ENCODE results near the gene GPR42.

The GPR42 gene

DNA sequence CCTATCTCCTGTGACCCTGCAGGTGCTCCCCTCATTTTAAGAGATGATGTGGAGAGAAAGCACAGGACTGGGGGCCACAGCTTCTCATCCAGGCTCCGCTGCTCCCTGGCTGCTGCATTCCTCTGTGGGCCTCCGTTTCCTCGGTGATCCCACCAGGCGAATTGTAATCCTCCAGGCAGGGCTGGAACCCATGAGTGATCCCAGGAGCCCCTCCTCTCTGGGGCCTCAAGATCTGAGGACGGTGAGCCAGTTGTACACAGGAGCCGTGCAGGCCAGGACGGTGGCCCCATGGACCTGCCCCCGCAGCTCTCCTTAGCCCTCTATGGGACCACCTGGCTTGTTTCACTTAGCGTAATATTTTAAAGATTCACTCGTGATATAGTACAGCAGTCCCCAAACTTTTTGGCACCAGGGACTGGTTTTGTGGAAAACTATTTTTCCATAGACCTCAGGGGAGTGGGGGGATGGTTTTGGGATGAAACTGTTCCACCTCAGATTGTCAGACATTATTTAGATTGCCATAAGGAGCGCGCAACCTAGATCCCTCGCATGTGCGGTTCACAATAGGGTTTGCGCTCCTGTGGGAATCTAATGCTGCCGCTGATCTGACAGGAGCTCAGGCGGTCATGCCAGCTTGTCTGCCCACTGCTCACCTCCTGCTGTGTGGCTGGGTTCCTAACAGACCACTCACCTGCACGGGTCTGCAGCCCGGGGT, 7.0 kb upstream of the GPR42 start:
- Histone ChIP-seq H3K9ac (ENCODE audit: low read depth, low read length, poor library complexity, severe bottlenecking) (no peak overlapping the region), H3F3A (ENCODE audit: low read depth) (no peaks in the 10 kb centered on the region), H3K79me2 (ENCODE audit: insufficient read depth, low read length) (no peaks in the 10 kb centered on the region), H3K4me1 (ENCODE audit: insufficient read depth, low read length, poor library complexity, severe bottlenecking) (no peaks in the 10 kb centered on the region), H3K9me3 (ENCODE audit: insufficient read depth, low read depth, low read length) (no peaks in the 10 kb centered on the region), H3K36me3 (ENCODE audit: insufficient read depth, low read length) (no peaks in the 10 kb centered on the region), H2AFZ (ENCODE audit: low read length) (no peak overlapping the region), H3K4me2 (ENCODE audit: low read depth, low read length, poor library complexity, severe bottlenecking) (no peak overlapping the region), H3K27me3 (ENCODE audit: insufficient read depth, low read length, poor library complexity, severe bottlenecking) (no peaks in the 10 kb centered on the region), H3K4me3 (ENCODE audit: low read length, poor library complexity, severe bottlenecking) (no peak overlapping the region), H3K9me2 (replicated peaks; ENCODE audit: low read depth, low read length) (no peaks in the 10 kb centered on the region), H4K20me1 (ENCODE audit: insufficient read depth, low read length, poor library complexity, severe bottlenecking) (no peaks in the 10 kb centered on the region)
- no peak for TF ChIP-seq EZH2phosphoT487 (IDR thresholded peaks at IDR 0.05; ENCODE audit: borderline replicate concordance)

DNA sequence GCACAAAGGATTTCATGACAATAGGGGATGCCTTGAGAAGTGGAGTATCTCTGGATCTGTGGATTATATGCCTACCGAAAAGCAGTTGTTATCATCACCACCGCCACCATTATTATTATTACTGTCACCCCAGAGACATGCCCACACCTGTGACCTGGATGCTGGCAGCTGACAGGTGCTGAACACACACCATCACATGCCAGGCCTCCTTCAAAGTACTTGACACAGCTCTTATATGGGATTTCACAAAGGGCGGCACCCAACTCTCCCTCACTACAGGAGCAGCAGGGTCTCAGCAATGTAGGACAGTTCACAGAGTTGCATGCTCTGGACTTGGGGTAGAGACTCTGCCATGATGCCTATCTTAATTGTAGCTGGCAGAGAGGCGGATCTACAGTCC, 5.6 kb upstream of the GPR42 start:
- Histone ChIP-seq H3K4me1 (ENCODE audit: insufficient read depth, low read length, poor library complexity, severe bottlenecking) (no peaks in the 10 kb centered on the region), H3K79me2 (ENCODE audit: insufficient read depth, low read length) (no peaks in the 10 kb centered on the region), H3F3A (ENCODE audit: low read depth) (no peaks in the 10 kb centered on the region), H3K36me3 (ENCODE audit: insufficient read depth, low read length) (no peaks in the 10 kb centered on the region), H3K4me2 (ENCODE audit: low read depth, low read length, poor library complexity, severe bottlenecking) (no peak overlapping the region), H3K4me3 (ENCODE audit: low read length, poor library complexity, severe bottlenecking) (no peak overlapping the region), H4K20me1 (ENCODE audit: insufficient read depth, low read length, poor library complexity, severe bottlenecking) (no peaks in the 10 kb centered on the region), H3K9me3 (ENCODE audit: insufficient read depth, low read depth, low read length) (no peaks in the 10 kb centered on the region), H3K27me3 (ENCODE audit: insufficient read depth, low read length, poor library complexity, severe bottlenecking) (no peaks in the 10 kb centered on the region), H3K9me2 (replicated peaks; ENCODE audit: low read depth, low read length) (no peaks in the 10 kb centered on the region), H3K9ac (ENCODE audit: low read depth, low read length, poor library complexity, severe bottlenecking) (no peak overlapping the region), H2AFZ (ENCODE audit: low read length) (no peak overlapping the region)
- TF ChIP-seq CTCF (conservative IDR thresholded peaks at IDR 0.05; ENCODE audit: low read length): no peak
- no peak for TF ChIP-seq EZH2phosphoT487 (IDR thresholded peaks at IDR 0.05; ENCODE audit: borderline replicate concordance)

GRCh38 chr19:35368378-35368777, 2.5 kb upstream of the GPR42 start:
- TF ChIP-seq CTCF (conservative IDR thresholded peaks at IDR 0.05; ENCODE audit: low read length): no peak
- no peak for TF ChIP-seq EZH2phosphoT487 (IDR thresholded peaks at IDR 0.05; ENCODE audit: borderline replicate concordance)
- Histone ChIP-seq H2AFZ (ENCODE audit: low read length) (no peak overlapping the region), H3K4me2 (ENCODE audit: low read depth, low read length, poor library complexity, severe bottlenecking) (no peak overlapping the region), H4K20me1 (ENCODE audit: insufficient read depth, low read length, poor library complexity, severe bottlenecking) (no peaks in the 10 kb centered on the region), H3K9me3 (ENCODE audit: insufficient read depth, low read depth, low read length) (no peaks in the 10 kb centered on the region), H3K4me1 (ENCODE audit: insufficient read depth, low read length, poor library complexity, severe bottlenecking) (no peaks in the 10 kb centered on the region), H3K4me3 (ENCODE audit: low read length, poor library complexity, severe bottlenecking) (no peak overlapping the region), H3K9ac (ENCODE audit: low read depth, low read length, poor library complexity, severe bottlenecking) (no peak overlapping the region), H3K79me2 (ENCODE audit: insufficient read depth, low read length) (no peaks in the 10 kb centered on the region), H3F3A (ENCODE audit: low read depth) (no peaks in the 10 kb centered on the region), H3K36me3 (ENCODE audit: insufficient read depth, low read length) (no peaks in the 10 kb centered on the region), H3K9me2 (replicated peaks; ENCODE audit: low read depth, low read length) (no peaks in the 10 kb centered on the region), H3K27me3 (ENCODE audit: insufficient read depth, low read length, poor library complexity, severe bottlenecking) (no peaks in the 10 kb centered on the region)

DNA sequence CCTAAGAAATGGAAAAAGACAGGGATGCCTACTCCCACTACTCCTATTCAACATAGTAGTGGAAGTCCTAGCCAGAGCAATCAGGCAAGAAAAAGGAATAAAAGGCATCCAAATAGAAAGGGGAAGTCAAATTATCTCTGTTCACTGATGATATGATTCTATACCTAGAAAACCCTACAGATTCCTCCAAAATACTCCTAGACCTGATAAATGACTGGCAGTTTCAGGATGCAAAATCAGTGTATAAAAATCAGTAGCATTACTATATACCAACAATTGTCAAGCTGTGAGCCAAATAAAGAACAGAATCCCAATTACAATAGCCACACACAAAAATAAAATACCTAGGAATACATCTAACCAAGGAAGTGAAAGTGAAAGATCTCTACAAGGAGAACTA, 1.3 kb upstream of the GPR42 start:
- Histone ChIP-seq H3K9ac (ENCODE audit: low read depth, low read length, poor library complexity, severe bottlenecking) (no peak overlapping the region), H3F3A (ENCODE audit: low read depth) (no peaks in the 10 kb centered on the region), H4K20me1 (ENCODE audit: insufficient read depth, low read length, poor library complexity, severe bottlenecking) (no peaks in the 10 kb centered on the region), H3K9me2 (replicated peaks; ENCODE audit: low read depth, low read length) (no peaks in the 10 kb centered on the region), H3K79me2 (ENCODE audit: insufficient read depth, low read length) (no peaks in the 10 kb centered on the region), H3K9me3 (ENCODE audit: insufficient read depth, low read depth, low read length) (no peaks in the 10 kb centered on the region), H3K4me1 (ENCODE audit: insufficient read depth, low read length, poor library complexity, severe bottlenecking) (peaks cover 2% of the 10 kb centered on the region), H3K36me3 (ENCODE audit: insufficient read depth, low read length) (no peaks in the 10 kb centered on the region), H2AFZ (ENCODE audit: low read length) (no peak overlapping the region), H3K4me3 (ENCODE audit: low read length, poor library complexity, severe bottlenecking) (no peak overlapping the region), H3K27me3 (ENCODE audit: insufficient read depth, low read length, poor library complexity, severe bottlenecking) (no peaks in the 10 kb centered on the region), H3K4me2 (ENCODE audit: low read depth, low read length, poor library complexity, severe bottlenecking) (no peak overlapping the region)
- TF ChIP-seq CTCF (conservative IDR thresholded peaks at IDR 0.05; ENCODE audit: low read length) (no peak), EZH2phosphoT487 (IDR thresholded peaks at IDR 0.05; ENCODE audit: borderline replicate concordance) (no peak)

Data from Loucy (cell line).